Stimulated activated CD4-positive, alpha-beta T cell treated with anti-CD3 and anti-CD28 coated beads, Interleukin-1b, Interleukin-23, amount 100 ng/mL, for 4 hours (primary cell): ENCODE results near the gene TPMT.
"Not testable (repeated sequence)": the region's sequence is repeated elsewhere in the genome, so short reads cannot be mapped to it uniquely, and the experiment has no call there.

ENCODE experiments used
- DNase-seq, 2 donors: peaks; one replicate each; pipeline ENCODE4 v3.0.0-alpha.2; 2020; ENCODE audit warnings: low read depth in 2 of 2

The TPMT gene

GRCh38 chr6:18154507-18155149 is at the start of gene TPMT:
Gene TPMT (minus strand): TSS chr6:18155077. CDS start chr6:18149127, 5,950 bp downstream.
- DNase-seq = no peak

- no peak for DNase-seq
These were observed 48.9 kb upstream of the TPMT start for GRCh38 chr6:18203786-18204185.

GRCh38 chr6:18192026-18192425 is 37.1 kb upstream of the TPMT start:
- DNase-seq = no peak

DNA sequence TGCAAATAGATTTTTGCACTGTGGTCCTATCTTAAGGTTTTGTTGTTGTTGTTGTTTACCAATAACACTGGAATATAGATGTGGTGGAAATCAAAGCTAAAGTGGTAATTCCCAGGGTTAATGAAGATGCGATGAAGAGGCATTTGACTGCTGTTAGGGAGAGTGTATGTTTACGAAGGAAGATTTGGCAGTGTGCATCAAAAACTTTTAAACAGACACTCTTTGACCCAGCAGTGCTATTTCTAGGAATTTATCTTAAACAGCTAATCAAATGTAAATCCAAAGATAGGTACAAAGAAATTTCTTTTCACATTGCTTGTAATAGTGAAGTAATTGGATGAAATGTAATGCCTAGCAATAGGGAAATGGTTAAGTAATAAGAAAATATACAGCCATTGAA is 34.3 kb upstream of the TPMT start:
- no peak for DNase-seq

- DNase-seq = no peak
These were observed 32.8 kb upstream of the TPMT start for GRCh38 chr6:18187701-18188100.

DNA sequence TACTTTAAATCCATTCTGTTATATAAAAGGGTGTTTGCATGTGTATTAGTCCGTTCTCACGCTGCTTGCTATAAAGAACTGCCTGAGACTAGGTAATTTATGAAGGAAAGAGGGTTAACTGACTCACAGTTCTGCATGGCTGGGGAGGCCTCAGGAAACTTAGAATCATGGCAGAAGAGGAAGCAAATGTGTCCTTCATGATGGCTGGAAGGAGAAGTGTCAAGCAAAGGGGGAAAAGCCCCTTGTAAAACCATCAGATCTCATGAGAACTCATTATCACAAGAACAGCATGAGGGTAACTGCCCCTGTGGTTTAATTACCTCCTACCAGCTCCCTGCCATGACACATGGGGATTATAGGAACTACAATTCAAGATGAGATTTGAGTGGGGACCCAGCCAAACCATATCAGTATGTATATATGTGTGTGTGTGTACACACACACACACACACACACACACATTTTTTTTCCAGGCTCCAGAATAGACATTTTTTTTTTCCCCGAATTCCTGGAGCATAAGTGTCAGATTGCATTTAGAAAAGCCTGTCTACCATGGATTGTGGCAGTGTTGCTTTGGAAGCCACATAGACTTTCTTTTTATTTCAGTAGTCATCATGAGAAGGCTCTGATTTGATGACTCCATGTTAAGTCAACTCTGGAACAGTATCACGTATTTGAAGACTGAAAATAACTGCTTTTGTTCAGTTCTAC is 31.8 kb upstream of the TPMT start:
- no peak for DNase-seq

DNA sequence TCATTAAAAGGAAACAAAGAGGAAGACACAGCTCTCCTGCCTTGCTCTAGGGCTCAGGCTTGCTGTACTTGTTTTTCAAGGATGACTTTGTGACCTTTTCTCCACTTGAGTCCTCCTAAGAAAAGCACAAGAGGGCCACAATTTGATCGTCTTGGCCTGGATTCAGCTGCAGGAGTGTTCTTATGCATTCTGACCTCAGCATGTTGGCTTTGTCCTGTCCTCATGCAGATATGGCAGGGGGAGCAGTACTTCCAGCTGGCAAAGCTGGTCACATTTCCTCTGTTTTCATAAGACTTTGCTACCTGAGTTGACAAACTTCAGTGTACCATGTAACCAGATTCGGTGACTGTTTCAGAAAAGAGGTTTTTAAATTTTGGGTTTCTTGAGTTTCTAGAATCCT is 31.2 kb upstream of the TPMT start:
- DNase-seq = no peak

- DNase-seq = no peak
These were observed 30.7 kb upstream of the TPMT start for GRCh38 chr6:18185624-18186023.

GRCh38 chr6:18183766-18184165 is 28.9 kb upstream of the TPMT start:
- no peak for DNase-seq

GRCh38 chr6:18182568-18182967 is 27.7 kb upstream of the TPMT start:
- DNase-seq = no peak

GRCh38 chr6:18179770-18180356 is 25.0 kb upstream of the TPMT start:
- no peak for DNase-seq

GRCh38 chr6:18178960-18179615 is 24.2 kb upstream of the TPMT start:
- DNase-seq = no peak

GRCh38 chr6:18177286-18177965 is 22.5 kb upstream of the TPMT start:
- DNase-seq = no peak

- DNase-seq = not testable (repeated sequence)
These were observed 21.3 kb upstream of the TPMT start for GRCh38 chr6:18176198-18176597.

- DNase-seq = no peak
These were observed 17.0 kb upstream of the TPMT start for GRCh38 chr6:18171871-18172270.

- DNase-seq = no peak
These were observed 13.4 kb upstream of the TPMT start for GRCh38 chr6:18168264-18168663.

DNA sequence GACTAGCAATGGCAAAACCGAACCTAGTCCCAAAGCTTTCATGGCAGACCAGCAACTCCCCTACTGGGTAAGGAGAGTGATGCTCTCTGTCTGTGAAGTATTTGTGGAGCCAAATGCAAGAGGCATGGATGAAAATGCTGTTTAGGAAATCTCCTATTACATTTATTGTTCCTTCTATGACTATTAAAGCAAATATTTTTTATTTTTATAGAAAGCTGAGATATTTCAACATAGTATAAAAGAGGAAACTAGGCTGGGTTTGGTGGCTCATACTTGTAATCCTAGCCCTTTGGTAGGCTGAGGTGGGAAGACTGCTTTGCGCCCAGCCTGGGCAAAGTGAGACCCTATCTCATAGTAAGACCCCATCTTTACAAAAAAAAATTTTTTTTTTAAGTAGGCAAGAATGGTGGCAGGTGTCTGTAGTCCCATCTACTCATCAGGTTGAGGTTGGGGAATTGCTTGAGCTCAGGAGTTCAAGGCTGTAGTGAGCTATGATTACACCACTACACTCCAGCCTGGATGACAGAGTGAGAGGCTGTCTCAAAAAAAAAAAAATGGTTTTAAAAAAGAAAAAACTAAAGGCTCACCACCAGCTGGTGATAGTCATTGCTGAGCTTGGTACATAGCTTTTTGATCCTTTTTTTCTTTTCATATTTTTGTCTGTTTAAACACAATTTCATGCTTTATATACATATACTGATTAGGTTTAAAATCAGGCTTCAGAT is 11.6 kb upstream of the TPMT start:
- no peak for DNase-seq

- no peak for DNase-seq
These were observed 10.9 kb upstream of the TPMT start for GRCh38 chr6:18165751-18166150.

- no peak for DNase-seq
These were observed 7.5 kb upstream of the TPMT start for GRCh38 chr6:18162401-18162800.

- no peak for DNase-seq
These were observed 6.6 kb upstream of the TPMT start for GRCh38 chr6:18161431-18161830.

GRCh38 chr6:18160911-18161310 is 6.0 kb upstream of the TPMT start:
- no peak for DNase-seq
